GM19372 (cell line): Measurements from ENCODE around the gene SOCS2.

ENCODE experiments used
- ATAC-seq: cut with Tn5 transposase; IDR thresholded peaks from one replicate; pipeline ENCODE4 v1.9.1; 2021; ENCODE audit warnings: mild to moderate bottlenecking, low read depth, moderate library complexity; ENCODE audit not compliant: unreplicated experiment

The SOCS2 gene

DNA sequence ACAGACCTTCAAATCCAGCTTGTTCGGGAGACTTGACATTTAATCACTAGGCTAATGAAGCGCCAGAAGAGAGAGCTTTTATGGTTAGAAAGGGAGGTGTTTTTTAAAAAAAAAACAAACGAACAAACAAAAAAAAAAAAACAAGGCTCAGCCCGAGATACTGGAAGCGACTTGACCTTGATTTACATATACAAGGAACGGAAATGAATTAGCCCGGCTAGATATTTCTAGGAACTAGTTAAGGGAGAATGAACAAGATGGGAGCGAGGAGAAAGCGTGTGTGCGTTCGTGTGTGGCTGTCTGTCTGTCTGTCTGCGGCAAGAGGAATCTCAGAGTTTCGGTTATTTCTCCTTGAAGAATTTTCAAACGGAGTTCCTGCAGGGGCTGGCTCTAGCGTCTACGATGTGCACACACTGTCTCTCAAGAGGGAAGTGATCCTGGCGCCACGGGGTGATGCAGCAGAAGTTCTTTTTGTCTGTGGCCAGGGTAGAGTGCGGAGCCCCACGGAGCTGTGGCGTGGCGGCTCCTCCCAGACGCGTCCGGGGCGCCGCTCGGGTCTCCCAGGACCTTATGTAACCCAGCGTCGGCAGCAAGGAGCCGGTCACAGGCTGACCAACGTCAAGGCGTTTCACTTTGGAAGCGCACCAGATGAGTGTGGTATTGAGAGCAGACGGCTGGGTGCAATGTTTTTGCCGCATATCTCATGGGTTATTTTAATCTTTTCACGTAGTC is 18.8 kb downstream of the SOCS2 start:
- ATAC-seq: peak; percentile 68

DNA sequence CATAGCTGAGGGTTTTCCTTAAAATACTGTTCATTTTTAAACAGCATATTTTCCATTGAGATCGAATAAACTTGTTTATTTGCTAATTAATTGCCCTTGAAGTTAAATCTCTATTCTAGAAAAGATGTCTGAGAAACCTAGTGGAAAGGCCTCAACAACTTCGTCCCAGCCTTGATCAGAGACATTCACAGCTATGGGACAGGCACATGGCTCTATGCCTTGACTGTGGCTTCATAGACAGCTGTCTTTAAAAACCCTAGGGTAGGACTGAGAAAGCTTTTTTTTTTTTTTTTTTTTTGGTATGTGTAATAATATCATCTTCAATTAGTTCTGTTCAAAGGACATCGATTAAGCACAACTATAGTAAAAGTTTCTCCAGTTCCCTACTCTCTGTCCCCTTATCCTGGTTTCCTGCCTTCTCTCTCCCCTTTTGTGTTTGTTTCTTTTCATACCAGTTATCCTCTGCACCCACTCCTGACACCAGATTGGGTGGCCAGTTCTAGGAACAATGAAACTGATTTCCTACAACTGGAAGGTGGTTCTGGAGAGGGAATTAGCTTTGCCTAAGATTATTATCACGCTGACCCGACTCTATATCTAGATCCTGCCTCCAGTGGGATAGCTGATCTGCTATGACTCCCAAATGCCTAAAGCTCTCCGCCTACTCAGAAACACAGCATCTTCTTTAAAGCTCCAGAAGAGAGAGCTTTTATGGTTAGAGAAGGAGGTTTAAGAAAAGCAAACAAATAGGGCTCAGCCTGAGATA is 20.3 kb downstream of the SOCS2 start:
- ATAC-seq: no peak

DNA sequence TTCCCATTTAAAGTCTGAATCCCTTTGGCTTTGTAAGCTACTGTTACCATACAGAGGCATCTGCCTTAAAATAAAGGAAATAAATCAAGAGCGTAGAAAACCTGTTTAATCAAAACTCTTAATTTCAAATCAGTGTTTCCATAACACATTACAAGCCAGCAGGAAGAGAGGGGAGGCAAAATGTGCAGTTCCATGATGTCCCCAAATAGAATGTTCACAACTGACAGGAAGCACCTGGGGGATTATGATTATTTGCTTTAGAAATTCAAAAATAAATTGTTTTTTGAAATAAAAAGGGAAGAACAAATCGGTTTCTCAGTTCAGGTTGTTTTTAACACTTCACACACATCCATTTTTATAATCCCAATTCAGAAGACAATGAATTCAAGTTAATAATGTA is 21.4 kb downstream of the SOCS2 start:
- no peak for ATAC-seq

DNA sequence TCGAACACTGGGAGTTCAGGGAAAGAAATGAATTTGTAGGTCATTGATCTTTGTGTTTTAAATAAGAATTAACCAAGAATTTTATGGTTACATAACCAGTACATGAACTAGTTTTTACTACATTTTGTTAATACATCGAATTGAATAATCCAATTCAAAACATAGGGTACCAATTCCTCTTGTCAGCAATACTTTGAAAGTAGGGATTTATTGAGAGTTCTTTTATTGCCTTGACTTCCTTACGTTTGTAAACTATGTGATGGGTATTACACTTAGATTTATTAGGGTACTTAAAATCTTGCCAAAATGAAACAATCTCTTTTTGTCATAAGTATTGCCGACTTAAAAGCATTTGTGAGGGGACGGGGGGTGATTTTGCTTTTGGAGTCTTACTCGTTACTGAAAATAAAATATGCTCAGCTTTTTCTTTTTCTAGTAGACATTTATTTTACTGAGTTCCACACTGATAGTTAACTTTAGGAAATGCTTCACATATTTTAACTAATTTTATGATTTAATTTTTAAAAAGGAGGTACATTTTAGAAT is 22.4 kb downstream of the SOCS2 start:
- ATAC-seq: no peak

DNA sequence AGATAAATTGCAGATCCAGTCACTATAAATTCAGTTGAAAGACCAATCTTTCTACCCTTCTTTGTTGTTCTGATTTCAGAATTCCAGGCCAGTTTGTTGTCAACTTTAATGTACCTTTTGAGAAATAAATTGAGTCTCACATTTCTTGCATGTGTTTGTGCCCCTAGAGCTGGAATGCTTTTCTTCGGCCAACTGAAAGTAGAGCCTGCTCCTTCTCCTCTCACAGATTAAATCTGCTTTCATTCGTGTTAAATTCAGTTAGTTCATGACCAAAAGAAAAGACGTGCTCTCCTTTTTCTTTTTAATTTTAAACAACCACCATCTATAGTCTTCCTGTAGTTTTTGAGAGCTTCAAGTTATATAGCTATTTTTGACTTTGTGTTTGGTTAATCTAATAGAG is 22.9 kb downstream of the SOCS2 start:
- ATAC-seq: no peak

- no peak for ATAC-seq
Observed at GRCh38 chr12:93597608-93598007, 25.1 kb downstream of the SOCS2 start.

DNA sequence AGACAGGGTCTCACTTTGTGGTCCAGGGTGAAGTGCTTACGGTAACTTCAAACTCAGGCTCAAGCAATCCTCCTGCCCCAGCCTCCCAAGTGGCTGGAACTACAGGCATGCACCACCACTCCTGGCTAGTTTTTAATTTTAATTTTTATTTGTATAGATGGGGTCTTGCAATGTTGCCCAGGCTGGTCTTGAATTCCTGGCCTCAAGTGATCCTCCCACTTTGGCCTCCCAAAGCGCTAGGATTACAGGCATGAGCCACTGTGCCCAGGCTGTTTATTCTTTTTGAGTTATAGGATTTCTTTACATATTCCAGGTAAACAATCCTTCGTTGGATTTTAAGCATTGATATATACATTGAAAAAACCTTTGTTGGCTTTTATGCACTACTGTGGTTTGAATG is 26.7 kb downstream of the SOCS2 start:
- no peak for ATAC-seq

- ATAC-seq: no peak
Observed at GRCh38 chr12:93601591-93601990, 29.1 kb downstream of the SOCS2 start.

GRCh38 chr12:93602897-93603668 is 30.6 kb downstream of the SOCS2 start:
- ATAC-seq: no peak

GRCh38 chr12:93603762-93604161 is 31.3 kb downstream of the SOCS2 start:
- ATAC-seq: no peak

DNA sequence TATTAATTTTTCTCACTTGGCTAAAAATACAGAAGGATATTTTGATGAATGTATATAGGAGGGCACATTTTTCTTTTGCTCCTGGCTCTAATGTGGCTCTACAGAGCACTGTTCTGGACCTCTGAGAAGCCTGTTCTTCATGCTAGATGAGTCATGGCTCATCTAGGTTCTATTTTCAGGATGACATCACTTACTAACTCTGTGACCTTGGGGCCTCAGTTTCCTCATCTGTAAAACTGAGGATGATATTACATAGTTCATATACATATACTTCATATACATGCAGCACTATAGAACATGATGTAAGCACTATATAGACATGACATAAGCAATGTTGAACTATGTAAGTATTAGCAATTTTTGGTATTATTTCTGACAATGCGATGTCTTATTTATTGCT is 35.8 kb downstream of the SOCS2 start:
- no peak for ATAC-seq

DNA sequence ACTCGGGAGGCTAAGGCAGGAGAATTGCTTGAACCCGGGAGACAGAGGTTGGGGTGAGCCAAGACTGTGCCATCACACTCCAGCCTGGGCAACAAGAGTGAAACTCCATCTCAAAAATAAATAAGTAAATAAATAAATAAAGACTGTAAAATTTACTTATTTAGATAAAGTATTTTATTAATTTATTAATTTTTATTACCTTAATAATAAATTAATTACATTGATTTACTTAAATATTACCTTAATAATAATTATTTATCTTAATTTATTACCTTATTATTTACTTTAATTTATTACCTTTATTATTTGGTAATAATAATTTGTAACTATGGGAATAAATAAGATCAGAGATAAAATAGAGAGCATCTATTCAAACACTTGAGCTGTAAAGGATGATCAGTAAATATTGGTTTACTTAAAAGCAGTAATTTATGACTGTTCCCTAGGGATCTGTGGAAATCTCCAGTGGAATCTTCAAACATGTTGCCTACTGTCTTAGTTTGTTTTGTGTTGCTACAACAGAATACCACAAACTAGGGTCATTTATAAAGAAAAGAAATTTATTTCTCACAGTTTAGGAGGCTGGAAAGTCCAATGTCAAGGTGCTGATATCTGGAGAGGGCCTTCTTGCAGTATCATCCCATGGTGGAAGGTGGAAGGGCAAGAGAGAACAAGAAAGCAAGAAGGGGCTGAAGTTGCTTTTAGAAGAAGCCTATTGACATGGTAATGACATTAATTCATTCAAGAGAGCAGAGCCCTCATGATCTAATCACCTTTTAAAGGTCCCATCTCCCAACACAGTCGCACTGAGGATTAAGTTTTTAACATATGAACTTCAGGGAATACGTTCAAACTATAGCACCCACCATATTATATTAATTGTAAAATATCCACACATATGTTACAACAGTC is 37.1 kb downstream of the SOCS2 start:
- ATAC-seq: no peak

DNA sequence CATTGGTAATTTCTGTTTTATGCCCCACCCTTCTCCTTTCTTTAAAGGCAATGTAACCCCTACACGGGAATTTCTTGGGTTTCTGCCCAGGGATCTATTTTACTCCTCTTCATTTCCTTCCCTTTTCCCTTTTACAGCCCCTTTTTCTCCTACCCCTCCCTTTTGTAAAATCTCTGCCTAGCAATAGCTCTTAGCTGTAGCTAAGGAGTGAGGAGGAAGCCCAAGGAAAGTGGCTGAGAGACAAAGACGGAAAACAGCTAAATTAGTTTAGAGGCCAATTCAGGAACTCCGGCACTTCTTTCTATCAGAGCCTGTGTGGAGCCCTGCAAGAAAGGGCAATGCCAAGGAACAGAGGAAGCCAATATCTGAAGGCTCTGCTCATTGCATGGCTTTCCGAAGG is 40.3 kb downstream of the SOCS2 start:
- ATAC-seq: no peak

DNA sequence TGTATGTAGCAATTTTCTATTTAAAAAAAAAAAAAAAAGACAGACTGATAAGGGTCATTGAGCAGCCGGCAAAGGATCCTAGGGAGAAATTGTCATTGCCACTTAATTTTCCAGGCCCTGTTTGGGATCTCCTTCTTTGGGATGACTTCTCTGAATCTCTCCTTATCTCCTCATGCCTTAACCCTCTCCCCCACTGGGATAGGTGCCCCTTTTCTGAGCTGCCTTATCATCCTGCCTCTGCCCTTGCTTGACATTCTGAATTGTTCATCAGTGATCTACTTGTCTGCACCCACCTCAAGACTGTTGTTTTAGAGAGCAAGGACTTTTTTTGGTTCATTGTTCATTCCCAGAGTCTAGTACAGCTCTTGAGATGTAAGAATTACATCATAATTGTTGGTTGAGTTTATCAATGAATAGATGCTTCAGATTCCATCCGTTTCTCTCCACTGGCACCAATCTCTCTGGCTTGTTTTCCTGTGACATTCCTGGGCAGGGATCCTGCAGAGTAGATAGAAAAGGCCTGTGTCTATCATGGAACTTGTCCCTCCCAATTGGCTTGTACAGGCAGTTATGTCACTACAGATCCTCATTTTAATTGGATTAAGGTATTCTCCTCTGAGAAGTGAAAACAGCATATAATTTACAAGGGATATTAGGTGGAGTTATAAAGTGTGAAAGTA is 42.6 kb downstream of the SOCS2 start:
- no peak for ATAC-seq

GRCh38 chr12:93616584-93617101 is 44.2 kb downstream of the SOCS2 start:
- no peak for ATAC-seq

- ATAC-seq: no peak
Observed at GRCh38 chr12:93618891-93619410, 46.5 kb downstream of the SOCS2 start.

DNA sequence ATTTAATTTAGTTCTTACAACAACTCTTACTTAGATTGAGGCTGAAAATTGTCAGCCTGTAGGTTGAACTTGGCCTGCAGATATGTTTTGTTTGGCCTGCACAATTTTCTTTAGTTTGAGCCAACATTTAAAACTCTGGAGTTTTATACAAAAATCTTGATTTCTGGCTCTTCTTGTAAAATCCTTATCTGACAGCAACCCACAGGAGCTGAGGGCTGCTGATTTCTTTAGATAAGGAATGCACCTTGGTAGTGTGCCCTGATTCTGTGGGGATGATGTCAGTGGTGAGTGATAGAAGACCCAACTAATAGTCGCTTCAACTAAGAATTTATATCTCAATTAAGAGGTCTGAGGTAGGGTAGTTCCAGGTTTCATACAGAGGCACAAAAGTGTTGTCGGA is 49.5 kb downstream of the SOCS2 start:
- no peak for ATAC-seq

DNA sequence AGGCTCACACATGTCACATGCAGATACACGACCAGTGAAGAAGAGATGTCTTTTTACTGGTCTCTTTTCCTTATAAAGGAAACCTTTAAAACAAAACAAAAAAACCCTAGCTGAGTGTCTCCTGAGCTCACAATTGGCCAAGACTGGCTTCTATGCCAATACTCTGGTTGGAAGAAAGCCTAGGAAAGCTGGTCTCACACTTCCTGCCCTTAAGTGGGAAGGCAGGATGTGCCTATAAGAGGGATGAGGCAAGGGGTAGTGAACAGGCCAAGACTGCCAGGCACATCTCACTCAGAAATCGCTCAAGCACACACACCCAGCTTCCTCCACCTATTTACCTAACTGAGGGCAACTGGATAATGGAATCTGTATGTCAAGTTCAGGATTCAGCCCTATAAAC is 50.0 kb downstream of the SOCS2 start:
- no peak for ATAC-seq
